Measurements from ENCODE around the gene RGCC. TPM values are rescaled to one million over a fixed set of nuclear protein-coding genes. Genes with fewer than 3 reads are reported as not detected.

The RGCC gene
- total RNA-seq, 1 experiment from 2014 or later = 3.4 TPM

DNA sequence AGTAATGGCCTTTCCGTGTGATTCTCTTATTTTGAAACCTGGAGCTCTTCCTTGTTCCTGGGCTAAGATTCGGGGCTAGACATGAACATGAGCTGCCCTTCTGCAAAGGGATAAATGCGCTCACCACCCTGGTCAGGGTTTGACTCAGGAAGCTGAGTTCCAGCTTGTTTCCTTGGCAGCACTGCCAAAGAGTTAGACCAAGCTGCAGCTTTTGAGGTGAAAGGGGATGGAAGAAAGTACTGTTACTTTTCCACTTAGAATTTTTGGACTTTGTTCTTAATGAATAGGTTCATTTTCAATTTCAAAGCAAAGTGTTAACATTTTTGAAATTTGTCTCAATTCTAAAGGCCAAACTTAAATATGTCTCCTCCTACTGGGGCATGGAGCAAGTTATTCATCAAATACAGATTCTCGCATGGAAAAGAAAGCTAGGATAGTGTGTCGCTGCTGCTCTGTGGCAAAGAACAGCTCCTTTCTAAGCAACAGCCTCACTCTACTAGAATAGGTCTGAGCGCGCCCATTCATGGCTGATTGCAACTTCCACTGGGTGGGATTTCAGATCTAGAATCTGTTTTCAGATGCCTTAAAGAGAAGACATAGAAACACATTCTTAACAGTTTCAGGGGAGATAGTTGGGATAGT lies 2.2 kb downstream of the RGCC start:
- H3K27me3 ChIP-seq (ENCODE audit: insufficient read depth, low read depth) = peaks cover 14% of the 10 kb centered on the region; the same call in 1 of the 2 replicates
- no peak for DNase-seq
- H3K79me2 ChIP-seq (ENCODE audit: low read depth) = no peaks in the 10 kb centered on the region
- no TSS peak for BruUV-seq (replicated peaks)
- intact Hi-C loops (cut with micrococcal nuclease; ENCODE audit: unreplicated experiment) = loop anchor here (2.0 kb wide), 1 partner anchor 193 kb away; no protein-coding TSS in a partner anchor
- H3K4me3 ChIP-seq = no peak overlapping the region
- no peak overlapping the region for H2AFZ ChIP-seq
- CTCF ChIA-PET = interaction anchor here (0.8 kb wide), 1 partner anchor 151 kb away, joined by 5 read pairs; no protein-coding TSS in a partner anchor
- H3K9me2 ChIP-seq (ENCODE audit: insufficient read depth) = no peaks in the 10 kb centered on the region
- no peaks in the 10 kb centered on the region for H4K20me1 ChIP-seq (ENCODE audit: insufficient read depth)
- peaks cover 8% of the 10 kb centered on the region; the same call in 1 of the 2 replicates for H3F3A ChIP-seq (ENCODE audit: insufficient read depth, low read depth)
- no peak overlapping the region for H3K4me2 ChIP-seq
- H3K36me3 ChIP-seq (ENCODE audit: low read depth) = no peaks in the 10 kb centered on the region
- no peaks in the 10 kb centered on the region for H3K9me3 ChIP-seq (ENCODE audit: insufficient read depth, low read depth)
- POLR2A ChIA-PET (ENCODE audit: unreplicated experiment) = interaction anchor here (0.6 to 0.7 kb wide), 2 partner anchors 17 to 80 kb away, joined by 3 to 4 read pairs; no protein-coding TSS in a partner anchor
- TF ChIP-seq EZH2 (IDR thresholded peaks at IDR 0.05; ENCODE audit: low read depth) = no peak
- TF ChIP-seq, protein P1, sequence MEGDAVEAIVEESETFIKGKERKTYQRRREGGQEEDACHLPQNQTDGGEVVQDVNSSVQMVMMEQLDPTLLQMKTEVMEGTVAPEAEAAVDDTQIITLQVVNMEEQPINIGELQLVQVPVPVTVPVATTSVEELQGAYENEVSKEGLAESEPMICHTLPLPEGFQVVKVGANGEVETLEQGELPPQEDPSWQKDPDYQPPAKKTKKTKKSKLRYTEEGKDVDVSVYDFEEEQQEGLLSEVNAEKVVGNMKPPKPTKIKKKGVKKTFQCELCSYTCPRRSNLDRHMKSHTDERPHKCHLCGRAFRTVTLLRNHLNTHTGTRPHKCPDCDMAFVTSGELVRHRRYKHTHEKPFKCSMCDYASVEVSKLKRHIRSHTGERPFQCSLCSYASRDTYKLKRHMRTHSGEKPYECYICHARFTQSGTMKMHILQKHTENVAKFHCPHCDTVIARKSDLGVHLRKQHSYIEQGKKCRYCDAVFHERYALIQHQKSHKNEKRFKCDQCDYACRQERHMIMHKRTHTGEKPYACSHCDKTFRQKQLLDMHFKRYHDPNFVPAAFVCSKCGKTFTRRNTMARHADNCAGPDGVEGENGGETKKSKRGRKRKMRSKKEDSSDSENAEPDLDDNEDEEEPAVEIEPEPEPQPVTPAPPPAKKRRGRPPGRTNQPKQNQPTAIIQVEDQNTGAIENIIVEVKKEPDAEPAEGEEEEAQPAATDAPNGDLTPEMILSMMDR (conservative IDR thresholded peaks at IDR 0.05) = no peak
- no peak overlapping the region for H3K27ac ChIP-seq
- H3K4me1 ChIP-seq (replicated peaks; ENCODE audit: insufficient read depth) = 0 out of 2 replicates have a peak, but pooled peaks cover 5% of the 10 kb centered on the region

DNA sequence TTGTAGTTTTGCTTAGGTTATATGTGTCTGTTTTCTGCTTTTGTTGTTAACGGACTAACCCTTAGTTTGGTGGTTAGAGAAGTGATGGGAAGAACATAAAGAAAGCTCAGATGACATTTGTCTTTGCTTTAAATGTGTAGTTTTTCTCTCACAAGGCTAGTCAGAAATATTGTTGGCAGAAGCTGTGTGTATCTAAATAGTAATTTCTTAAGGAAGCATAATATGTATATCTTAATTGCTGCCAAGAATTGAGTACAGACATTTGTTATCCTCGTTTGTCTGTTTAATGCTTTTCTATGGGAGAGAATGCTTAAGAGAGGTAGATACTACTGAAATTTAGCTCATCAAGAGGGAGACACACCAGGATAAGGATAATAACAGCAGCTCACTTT lies 2.7 kb downstream of the RGCC start:
- BruUV-seq (replicated peaks) = no TSS peak
- Histone ChIP-seq H3K36me3 (ENCODE audit: low read depth) (no peaks in the 10 kb centered on the region), H3K9me3 (ENCODE audit: insufficient read depth, low read depth) (no peaks in the 10 kb centered on the region), H2AFZ (no peak overlapping the region), H3K4me3 (no peak overlapping the region), H3K9me2 (ENCODE audit: insufficient read depth) (no peaks in the 10 kb centered on the region), H3K4me2 (no peak overlapping the region), H3K4me1 (replicated peaks; ENCODE audit: insufficient read depth) (0 out of 2 replicates have a peak, but pooled peaks cover 5% of the 10 kb centered on the region), H3F3A (ENCODE audit: insufficient read depth, low read depth) (peaks cover 8% of the 10 kb centered on the region; the same call in 1 of the 2 replicates), H3K27ac (no peak overlapping the region), H4K20me1 (ENCODE audit: insufficient read depth) (no peaks in the 10 kb centered on the region), H3K79me2 (ENCODE audit: low read depth) (no peaks in the 10 kb centered on the region), H3K27me3 (ENCODE audit: insufficient read depth, low read depth) (peaks cover 14% of the 10 kb centered on the region; the same call in 1 of the 2 replicates)
- ChIA-PET POLR2A (ENCODE audit: unreplicated experiment) (interaction anchor here (0.6 to 0.7 kb wide), 2 partner anchors 16 to 80 kb away, joined by 3 to 4 read pairs; no protein-coding TSS in a partner anchor), CTCF (no interaction called here)
- intact Hi-C loops (cut with micrococcal nuclease; ENCODE audit: unreplicated experiment) = no loop called here
- TF ChIP-seq, protein P1 (conservative IDR thresholded peaks at IDR 0.05) = no peak
- TF ChIP-seq EZH2 (IDR thresholded peaks at IDR 0.05; ENCODE audit: low read depth) = no peak
- no peak for DNase-seq

DNA sequence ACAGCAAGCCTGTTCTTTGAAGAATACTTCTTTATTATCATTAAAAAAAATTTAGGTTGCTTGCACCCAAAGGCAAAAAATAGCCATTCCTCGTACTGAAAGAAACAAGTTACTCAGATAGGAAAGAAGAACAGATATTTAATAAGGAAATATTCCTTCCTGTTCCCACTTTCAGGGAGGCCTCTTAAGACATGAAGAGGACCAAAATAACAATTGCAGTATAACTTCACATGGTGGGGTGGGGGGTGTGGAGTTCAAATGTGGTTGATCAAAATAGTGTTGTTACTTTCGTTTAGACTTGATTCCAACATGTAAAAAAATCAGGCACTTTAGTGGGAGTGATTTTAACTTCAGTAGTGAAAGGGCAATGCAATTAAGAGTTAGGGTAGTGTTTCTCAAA lies 3.6 kb downstream of the RGCC start:
- Histone ChIP-seq H3K27ac (no peak overlapping the region), H3K79me2 (ENCODE audit: low read depth) (no peaks in the 10 kb centered on the region), H3K9me2 (ENCODE audit: insufficient read depth) (no peaks in the 10 kb centered on the region), H2AFZ (no peak overlapping the region), H3K4me3 (no peak overlapping the region), H3K4me2 (no peak overlapping the region), H3K27me3 (ENCODE audit: insufficient read depth, low read depth) (peaks cover 14% of the 10 kb centered on the region; the same call in 1 of the 2 replicates), H3K9me3 (ENCODE audit: insufficient read depth, low read depth) (no peaks in the 10 kb centered on the region), H3K36me3 (ENCODE audit: low read depth) (no peaks in the 10 kb centered on the region), H3F3A (ENCODE audit: insufficient read depth, low read depth) (peaks cover 8% of the 10 kb centered on the region; the same call in 1 of the 2 replicates), H3K4me1 (replicated peaks; ENCODE audit: insufficient read depth) (0 out of 2 replicates have a peak, but pooled peaks cover 5% of the 10 kb centered on the region), H4K20me1 (ENCODE audit: insufficient read depth) (no peaks in the 10 kb centered on the region)
- POLR2A ChIA-PET (ENCODE audit: unreplicated experiment) = no interaction called here
- CTCF ChIA-PET = no interaction called here
- TF ChIP-seq, protein P1 (conservative IDR thresholded peaks at IDR 0.05) = no peak
- no peak for TF ChIP-seq EZH2 (IDR thresholded peaks at IDR 0.05; ENCODE audit: low read depth)
- intact Hi-C loops (cut with micrococcal nuclease; ENCODE audit: unreplicated experiment) = no loop called here
- no TSS peak for BruUV-seq (replicated peaks)
- DNase-seq = no peak
